B cell (primary cell): ENCODE results near the gene MAGEB1.

ENCODE experiments used
- CTCF ChIP-seq: fragments of 200-600 bp; IDR thresholded peaks from one replicate; pipeline ENCODE4 v1.8.0; 2022; ENCODE audit warnings: antibody characterized with exemption, mild to moderate bottlenecking
- EZH2 ChIP-seq: IDR thresholded peaks from 2 replicates; pipeline ENCODE4 v1.6.1; 2012; ENCODE audit warnings: borderline replicate concordance, low read depth, mild to moderate bottlenecking, moderate library complexity, low read length; ENCODE audit not compliant: insufficient read depth, poor library complexity, severe bottlenecking

- no peak for TF ChIP-seq CTCF
- no peak for TF ChIP-seq EZH2
These were observed 35.6 kb downstream of the MAGEB1 start for GRCh38 chrX:30282527-30282926.
